ENCODE results near the gene GALNT18. TPM values are rescaled to one million over a fixed set of nuclear protein-coding genes. Genes with fewer than 3 reads are reported as not detected.

The GALNT18 gene
- total and polyA plus RNA-seq, 2 of the 4 experiments (the other 2 are of a cell fraction), result 9.5 to 11.3 TPM

GRCh38 chr11:11621573-11622339 lies at the start of gene GALNT18 (continued):
- no peak for TF ChIP-seq CHD1 (IDR thresholded peaks at IDR 0.05; ENCODE audit: low read depth, low read length)
- peak; percentile 92; the same call in 1 of the 2 replicates for TF ChIP-seq MAZ (IDR thresholded peaks at IDR 0.05; ENCODE audit: borderline replicate concordance, low read depth, low read length)
- TF ChIP-seq RAD21 (IDR thresholded peaks at IDR 0.05; ENCODE audit: low read length), result peak; percentile 2; the same call in 1 of the 2 replicates
- TF ChIP-seq RCOR1 (IDR thresholded peaks at IDR 0.05; ENCODE audit: insufficient replicate concordance, low read length), result no peak

- Histone ChIP-seq H4K8ac (ENCODE audit: low read depth in 2 of 2, low read length in 2 of 2) (no peak overlapping the region), H3K4ac (ENCODE audit: low read depth, low read length) (no peak overlapping the region), H2BK5ac (ENCODE audit: low read depth, low read length, poor library complexity, severe bottlenecking) (no peak overlapping the region), H4K5ac (ENCODE audit: low read depth, low read length) (no peak overlapping the region), H3K4me3 (ENCODE audit: insufficient read depth, low read depth, low read length) (no peak overlapping the region), H3K56ac (ENCODE audit: extremely low read depth, insufficient read depth, low read length) (no peak overlapping the region), H3K79me1 (ENCODE audit: low read depth in 1 of 2, low read length in 2 of 2) (no peaks in the 10 kb centered on the region), H3K9me3 (ENCODE audit: control insufficient read depth, insufficient read depth, low read length) (peaks cover 3% of the 10 kb centered on the region), H4K91ac (ENCODE audit: insufficient read depth, low read depth, low read length) (no peak overlapping the region), H2BK120ac (ENCODE audit: low read depth, low read length) (no peak overlapping the region), H3K27me3 (ENCODE audit: control insufficient read depth, insufficient read depth, low read length) (peaks cover 59% of the 10 kb centered on the region), H2AK9ac (replicated peaks; ENCODE audit: low read depth, low read length, poor library complexity) (no peak overlapping the region), H3K14ac (replicated peaks; ENCODE audit: low read depth, low read length) (no peak overlapping the region), H2BK15ac (ENCODE audit: low read depth, low read length) (no peak overlapping the region), H3K27ac (ENCODE audit: insufficient read depth, low read length) (no peak overlapping the region), H4K20me1 (ENCODE audit: insufficient read depth, low read length) (no peaks in the 10 kb centered on the region), H3K4me1 (ENCODE audit: control insufficient read depth, insufficient read depth, low read length) (no peaks in the 10 kb centered on the region), H3K23ac (ENCODE audit: low read depth, low read length) (no peak overlapping the region), H3K36me3 (ENCODE audit: control insufficient read depth, insufficient read depth, low read length) (no peaks in the 10 kb centered on the region), H2AFZ (replicated peaks; ENCODE audit: low read length, poor library complexity) (no peak overlapping the region), H3K9ac (ENCODE audit: low read depth, low read length) (no peak overlapping the region), H3K4me2 (ENCODE audit: low read depth, low read length) (no peak overlapping the region), H3K18ac (ENCODE audit: low read depth, low read length) (no peak overlapping the region), H2AK5ac (ENCODE audit: low read depth, low read length) (no peak overlapping the region), H3K9me1 (ENCODE audit: insufficient read depth, low read length) (no peaks in the 10 kb centered on the region), H2BK20ac (ENCODE audit: low read depth, low read length) (no peak overlapping the region)
- DNase-seq, result no peak
- BruUV-seq (replicated peaks), result no TSS peak
- WGBS, 2 experiments (ENCODE audit: extremely low coverage in 2 of 2, insufficient read length in 1 of 2), result 29% methylated on average over 5 of the region's 5 CpGs; no CpG with 5 or more reads in 1 of the 2 experiments
- POLR2A ChIA-PET (ENCODE audit: unreplicated experiment), result no interaction called here
- intact Hi-C loops (cut with micrococcal nuclease), result no loop called here
- dilution Hi-C loops (cut with HindIII; ENCODE audit: low sequenced_read_pairs, unreplicated experiment), result no loop called here
- ATAC-seq (ENCODE audit: low read depth), result no peak
- in situ Hi-C loops (cut with MboI; ENCODE audit: low sequenced_read_pairs), result no loop called here
- CTCF ChIA-PET, result no interaction called here
- TF ChIP-seq USF2 (IDR thresholded peaks at IDR 0.05; ENCODE audit: low read depth, low read length), result no peak
- TF ChIP-seq RCOR1 (IDR thresholded peaks at IDR 0.05; ENCODE audit: insufficient replicate concordance, low read length), result no peak
- TF ChIP-seq CEBPB (IDR thresholded peaks at IDR 0.05; ENCODE audit: low read depth, low read length), result no peak
- no peak for TF ChIP-seq CTCF (conservative IDR thresholded peaks at IDR 0.05; ENCODE audit: low read depth, low read length)
- no peak for TF ChIP-seq MAFK (IDR thresholded peaks at IDR 0.05; ENCODE audit: low read depth, low read length)
- no peak for TF ChIP-seq RFX5 (IDR thresholded peaks at IDR 0.05; ENCODE audit: low read depth, low read length)
- TF ChIP-seq RAD21 (IDR thresholded peaks at IDR 0.05; ENCODE audit: low read length), result no peak
- no peak for TF ChIP-seq ELK1 (IDR thresholded peaks at IDR 0.05; ENCODE audit: borderline replicate concordance, low read depth, low read length)
- TF ChIP-seq BHLHE40 (IDR thresholded peaks at IDR 0.05; ENCODE audit: low read depth, low read length), result no peak
- TF ChIP-seq MAZ (IDR thresholded peaks at IDR 0.05; ENCODE audit: borderline replicate concordance, low read depth, low read length), result no peak
- no peak for TF ChIP-seq CHD1 (IDR thresholded peaks at IDR 0.05; ENCODE audit: low read depth, low read length)
- TF ChIP-seq FOS (IDR thresholded peaks at IDR 0.05; ENCODE audit: low read depth, low read length), result no peak
Observed at GRCh38 chr11:11670574-11670973, 48.8 kb upstream of the GALNT18 start.

Measured in IMR-90 (cell line).